ENCODE data around the gene GLMP. TPM values are rescaled to one million over a fixed set of nuclear protein-coding genes. Genes with fewer than 3 reads are reported as not detected.

Gene GLMP
- polyA plus RNA-seq, 1 experiment = 41.1 TPM

- no peak overlapping the region for H3K4me3 ChIP-seq (ENCODE audit: low read depth, low read length)
- DNase-seq (ENCODE audit: low read depth) = no peak
- H3K27me3 ChIP-seq (ENCODE audit: control insufficient read depth, insufficient read depth, low read length) = peaks cover 1% of the 10 kb centered on the region; the same call in 1 of the 2 replicates
- POLR2A ChIA-PET = no interaction called here
- H3K36me3 ChIP-seq (ENCODE audit: control insufficient read depth, insufficient read depth, low read length) = peaks cover 38% of the 10 kb centered on the region
- TF ChIP-seq CTCF (IDR thresholded peaks at IDR 0.05; ENCODE audit: insufficient read depth, low read depth, low read length) = no peak
- CTCF ChIA-PET = interaction anchor here (1.0 to 3.0 kb wide), 4 partner anchors 24 to 152 kb away, joined by 3 to 12 read pairs (median 4); no protein-coding TSS in a partner anchor
Measured at GRCh38 chr1:156248323-156248683, 47.2 kb downstream of the GLMP start.

DNA sequence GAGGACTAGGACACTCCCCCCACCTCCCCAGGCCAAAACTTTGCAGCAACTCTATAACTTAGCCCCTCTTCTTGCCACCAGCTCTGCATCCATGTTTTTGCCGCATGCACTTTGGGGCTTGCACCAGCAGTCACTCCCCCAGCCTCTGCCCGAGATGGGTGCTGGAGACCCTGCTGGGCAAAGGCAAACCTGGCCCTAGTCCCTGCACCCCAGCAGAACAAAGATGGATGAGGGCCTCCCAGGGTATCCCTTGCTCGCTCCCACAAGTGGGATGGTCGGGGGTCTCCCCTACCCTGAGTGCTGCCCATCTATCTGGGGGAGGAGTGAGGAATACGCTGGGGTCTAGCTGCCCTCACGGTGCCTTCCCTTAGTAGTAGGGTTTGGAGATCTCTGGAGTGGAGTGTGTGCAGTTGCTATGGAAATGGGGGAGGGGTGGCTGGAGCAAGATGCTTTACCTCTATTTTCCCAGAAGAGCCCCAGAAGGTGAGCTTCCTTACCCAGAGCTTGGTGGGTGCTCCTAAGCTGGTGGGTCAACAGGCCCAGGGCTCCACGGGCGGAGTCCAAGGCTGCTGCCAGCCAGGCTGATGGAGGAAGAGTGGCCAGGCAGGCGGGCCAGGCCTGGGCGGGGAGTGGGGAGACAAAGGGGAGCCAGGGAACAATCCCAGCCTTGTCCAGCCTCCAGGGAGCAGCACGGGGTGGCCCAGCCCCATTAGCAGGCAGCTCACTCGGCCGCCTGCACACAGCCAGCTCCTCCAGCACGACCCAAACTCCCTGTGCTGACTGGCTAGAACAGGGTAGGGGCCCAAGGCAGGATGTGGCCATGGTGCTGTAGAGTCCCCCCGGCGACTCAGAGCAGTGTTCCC is 47.8 kb downstream of the GLMP start, which contains the start of gene PAQR6:
PAQR6 (minus strand) TSS at position 597 of the 863 bp plus-strand sequence. CDS start 1,325 bp downstream, outside the sequence.
- Histone ChIP-seq H3K27me3 (ENCODE audit: control insufficient read depth, insufficient read depth, low read length) (peaks cover 1% of the 10 kb centered on the region; the same call in 1 of the 2 replicates), H3K4me3 (ENCODE audit: low read depth, low read length) (no peak within 1 kb of the TSS), H3K36me3 (ENCODE audit: control insufficient read depth, insufficient read depth, low read length) (peaks cover 33% of the 10 kb centered on the region)
- ChIA-PET CTCF (interaction anchor here (1.0 to 3.0 kb wide), 5 partner anchors 22 to 151 kb away, joined by 3 to 12 read pairs (median 4); no protein-coding TSS in a partner anchor), POLR2A (no interaction called here)
- no peak for TF ChIP-seq CTCF (IDR thresholded peaks at IDR 0.05; ENCODE audit: insufficient read depth, low read depth, low read length)
- DNase-seq (ENCODE audit: low read depth) = no peak

DNA sequence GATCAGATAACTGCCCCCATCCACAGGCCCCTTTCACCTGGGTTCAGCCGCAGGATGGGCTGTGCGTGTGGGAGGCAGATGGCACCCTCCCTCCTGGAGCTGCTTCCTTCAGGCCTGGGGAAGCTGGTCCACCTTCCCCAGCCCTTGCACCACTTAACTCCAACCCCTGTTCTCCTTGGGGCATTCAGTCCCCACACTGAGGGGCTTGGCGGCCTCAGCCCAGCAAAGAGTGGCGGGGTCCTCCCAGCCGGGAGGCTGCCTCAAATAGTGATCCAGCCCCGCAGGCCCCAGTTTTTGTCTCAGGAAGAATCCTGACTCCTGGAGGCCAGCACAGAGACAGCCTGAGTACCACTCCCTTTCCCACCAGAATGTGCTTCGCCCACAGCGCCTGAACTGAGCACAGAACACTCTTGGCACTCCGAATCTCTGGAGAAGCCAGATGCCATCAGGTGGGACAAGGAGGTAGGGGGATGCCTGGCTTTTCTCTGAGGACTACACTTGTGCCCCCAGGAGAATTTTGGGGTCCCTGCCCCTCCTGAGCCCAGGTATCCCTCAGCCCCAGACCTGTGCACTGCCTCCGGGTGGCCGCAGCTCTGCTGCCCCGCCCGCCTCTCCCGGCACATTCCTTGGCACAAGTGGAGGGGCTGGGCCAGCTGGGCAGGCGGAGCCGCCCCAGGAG is 48.6 kb downstream of the GLMP start:
- Histone ChIP-seq H3K4me3 (ENCODE audit: low read depth, low read length) (no peak overlapping the region), H3K27me3 (ENCODE audit: control insufficient read depth, insufficient read depth, low read length) (peaks cover 1% of the 10 kb centered on the region; the same call in 1 of the 2 replicates), H3K36me3 (ENCODE audit: control insufficient read depth, insufficient read depth, low read length) (peaks cover 27% of the 10 kb centered on the region)
- ChIA-PET CTCF (interaction anchor here (1.1 to 3.0 kb wide), 6 partner anchors 13 to 151 kb away, joined by 3 to 12 read pairs (median 4); no protein-coding TSS in a partner anchor), POLR2A (no interaction called here)
- no peak for TF ChIP-seq CTCF (IDR thresholded peaks at IDR 0.05; ENCODE audit: insufficient read depth, low read depth, low read length)
- no peak for DNase-seq (ENCODE audit: low read depth)

DNA sequence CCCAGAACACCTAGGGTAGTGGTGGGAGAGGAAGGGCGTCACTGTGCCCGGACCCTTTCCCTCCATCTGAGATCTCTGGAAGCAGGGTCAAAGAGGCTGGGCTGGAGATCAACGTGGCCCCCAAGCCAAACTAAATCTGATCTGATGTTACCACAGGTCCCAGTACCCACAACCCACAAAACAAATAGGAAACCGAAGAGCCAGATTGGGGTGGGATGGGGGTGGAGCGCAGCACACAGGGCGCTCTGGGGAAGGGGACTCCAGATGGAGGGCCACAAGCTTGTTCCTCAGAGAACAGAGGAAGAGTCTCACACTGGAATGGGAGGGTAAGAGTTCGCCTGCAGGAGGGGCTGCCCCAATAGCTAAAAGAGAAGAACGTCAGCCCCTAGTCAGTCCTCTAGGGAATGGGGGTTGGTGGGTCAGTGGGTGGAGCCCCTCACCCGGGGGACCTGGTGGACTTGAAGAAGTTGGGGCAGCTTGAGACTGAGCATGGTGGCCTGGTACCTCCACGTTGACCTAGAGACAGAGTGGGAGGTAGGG is 49.2 kb downstream of the GLMP start:
- peaks cover 21% of the 10 kb centered on the region for H3K36me3 ChIP-seq (ENCODE audit: control insufficient read depth, insufficient read depth, low read length)
- peaks cover 1% of the 10 kb centered on the region; the same call in 1 of the 2 replicates for H3K27me3 ChIP-seq (ENCODE audit: control insufficient read depth, insufficient read depth, low read length)
- POLR2A ChIA-PET = no interaction called here
- CTCF ChIA-PET = interaction anchor here (1.2 to 3.0 kb wide), 5 partner anchors 13 to 150 kb away, joined by 3 to 12 read pairs (median 4); no protein-coding TSS in a partner anchor
- no peak for DNase-seq (ENCODE audit: low read depth)
- TF ChIP-seq CTCF (IDR thresholded peaks at IDR 0.05; ENCODE audit: insufficient read depth, low read depth, low read length) = no peak
- H3K4me3 ChIP-seq (ENCODE audit: low read depth, low read length) = no peak overlapping the region

Measured in BJ (cell line).